Central memory CD8-positive, alpha-beta T cell (primary cell): ENCODE measurements around the gene MNS1.
"Not testable (repeated sequence)": the region's sequence is repeated elsewhere in the genome, so short reads cannot be mapped to it uniquely, and the experiment has no call there.

Experiments
- ATAC-seq: fragments of 150-1000 bp; cut with Tn5 transposase; replicated peaks from 2 replicates; pipeline ENCODE4 v1.10.0; 2022; ENCODE audit warnings: mild to moderate bottlenecking, moderate FRiP score, moderate number of reproducible peaks; ENCODE audit not compliant: poor library complexity, severe bottlenecking; ENCODE audit errors: extremely low read depth
- DNase-seq, 2 donors: peaks; one replicate each; pipeline ENCODE4 v3.0.0; 2021; ENCODE audit warnings: low spot score in 2 of 2
- H3K27ac Mint-ChIP-seq: one replicate; pipeline ENCODE4 v1.8.0; 2022; ENCODE audit warnings: low read depth, mild to moderate bottlenecking, moderate library complexity, mixed read lengths
- H3K27me3 Mint-ChIP-seq: one replicate; pipeline ENCODE4 v1.8.0; 2022; ENCODE audit warnings: mixed read lengths
- H3K36me3 Mint-ChIP-seq: one replicate; pipeline ENCODE4 v1.8.0; 2022; ENCODE audit warnings: mild to moderate bottlenecking, moderate library complexity, mixed read lengths; ENCODE audit not compliant: insufficient read depth
- H3K4me1 Mint-ChIP-seq: one replicate; pipeline ENCODE4 v1.8.0; 2022; ENCODE audit warnings: mixed read lengths
- H3K4me3 Mint-ChIP-seq: one replicate; pipeline ENCODE4 v1.8.0; 2022; ENCODE audit warnings: mild to moderate bottlenecking, moderate library complexity, mixed read lengths
- H3K9me3 Mint-ChIP-seq: one replicate; pipeline ENCODE4 v1.8.0; 2022; ENCODE audit warnings: mixed read lengths

The MNS1 gene

GRCh38 chr15:56464893-56465520, at the start of gene MNS1:
Gene MNS1 (minus strand): TSS chr15:56465137. CDS start chr15:56464972, 165 bp downstream.
- H3K27me3 Mint-ChIP-seq: peaks cover 37% of the 10 kb centered on the region
- H3K27ac Mint-ChIP-seq: peak within 1 kb of the TSS; percentile 87
- H3K4me1 Mint-ChIP-seq: peaks cover 17% of the 10 kb centered on the region
- ATAC-seq (peak; percentile 84), DNase-seq (peak; percentile 28 to 55)
- H3K36me3 Mint-ChIP-seq: peaks cover 2% of the 10 kb centered on the region
- no peaks in the 10 kb centered on the region for H3K9me3 Mint-ChIP-seq
- H3K4me3 Mint-ChIP-seq: peak within 1 kb of the TSS; percentile 71

DNA sequence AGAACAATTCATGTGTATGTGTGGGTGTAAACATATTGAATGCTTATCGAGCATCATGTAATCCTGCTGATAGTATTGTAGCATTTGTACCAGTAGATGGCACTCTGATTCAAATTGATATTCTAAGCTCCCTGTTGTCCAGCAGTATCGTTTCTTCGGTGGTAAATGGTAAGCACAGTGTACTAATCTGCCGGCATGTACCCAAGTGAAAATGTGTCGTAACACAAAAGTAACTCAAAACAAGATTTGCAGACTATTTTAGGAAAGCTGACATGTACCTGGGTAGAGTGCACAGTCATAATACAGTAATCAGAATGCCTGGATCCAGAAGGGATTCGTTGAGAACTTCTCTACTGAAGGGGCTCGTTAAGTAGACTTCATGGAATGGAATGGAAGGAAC, 31.7 kb upstream of the MNS1 start:
- H3K27me3 Mint-ChIP-seq: peaks cover 62% of the 10 kb centered on the region
- H3K4me3 Mint-ChIP-seq: no peak overlapping the region
- no peak overlapping the region for H3K27ac Mint-ChIP-seq
- ATAC-seq: peak; percentile 46
- DNase-seq: no peak
- H3K4me1 Mint-ChIP-seq: no peaks in the 10 kb centered on the region
- H3K36me3 Mint-ChIP-seq: no peaks in the 10 kb centered on the region
- H3K9me3 Mint-ChIP-seq: no peaks in the 10 kb centered on the region

- Mint-ChIP-seq H3K9me3 (no peaks in the 10 kb centered on the region), H3K27ac (no peak overlapping the region), H3K27me3 (peaks cover 51% of the 10 kb centered on the region), H3K36me3 (no peaks in the 10 kb centered on the region), H3K4me3 (no peak overlapping the region), H3K4me1 (no peaks in the 10 kb centered on the region)
- DNase-seq (no peak), ATAC-seq (no peak)
These were observed 30.6 kb upstream of the MNS1 start for GRCh38 chr15:56495533-56495932.

- no peaks in the 10 kb centered on the region for H3K4me1 Mint-ChIP-seq
- no peak overlapping the region for H3K4me3 Mint-ChIP-seq
- no peak overlapping the region for H3K27ac Mint-ChIP-seq
- ATAC-seq: no peak
- H3K27me3 Mint-ChIP-seq: peaks cover 46% of the 10 kb centered on the region
- no peak for DNase-seq
- no peaks in the 10 kb centered on the region for H3K9me3 Mint-ChIP-seq
- no peaks in the 10 kb centered on the region for H3K36me3 Mint-ChIP-seq
These were observed 30.1 kb upstream of the MNS1 start for GRCh38 chr15:56495053-56495452.

GRCh38 chr15:56492791-56493555, 28.0 kb upstream of the MNS1 start:
- no peak overlapping the region for H3K4me3 Mint-ChIP-seq

GRCh38 chr15:56492236-56492635, 27.3 kb upstream of the MNS1 start:
- Mint-ChIP-seq H3K27me3 (peaks cover 28% of the 10 kb centered on the region), H3K27ac (no peak overlapping the region), H3K4me3 (no peak overlapping the region), H3K4me1 (no peaks in the 10 kb centered on the region), H3K36me3 (no peaks in the 10 kb centered on the region), H3K9me3 (no peaks in the 10 kb centered on the region)
- DNase-seq (no peak), ATAC-seq (no peak)

More at GRCh38 chr15:56492791-56493555, 28.0 kb upstream of the MNS1 start:
- H3K9me3 Mint-ChIP-seq: no peaks in the 10 kb centered on the region
- DNase-seq (no peak), ATAC-seq (no peak)
- H3K4me1 Mint-ChIP-seq: no peaks in the 10 kb centered on the region
- peaks cover 30% of the 10 kb centered on the region for H3K27me3 Mint-ChIP-seq
- H3K36me3 Mint-ChIP-seq: no peaks in the 10 kb centered on the region
- no peak overlapping the region for H3K27ac Mint-ChIP-seq

- H3K9me3 Mint-ChIP-seq: no peaks in the 10 kb centered on the region
- no peaks in the 10 kb centered on the region for H3K4me1 Mint-ChIP-seq
- DNase-seq (peak in 1 of 2 donors; percentile 35), ATAC-seq (peak; percentile 36)
- H3K4me3 Mint-ChIP-seq: no peak overlapping the region
- no peak overlapping the region for H3K27ac Mint-ChIP-seq
- H3K27me3 Mint-ChIP-seq: peaks cover 19% of the 10 kb centered on the region
- no peaks in the 10 kb centered on the region for H3K36me3 Mint-ChIP-seq
These were observed 26.3 kb upstream of the MNS1 start for GRCh38 chr15:56491110-56491722.

DNA sequence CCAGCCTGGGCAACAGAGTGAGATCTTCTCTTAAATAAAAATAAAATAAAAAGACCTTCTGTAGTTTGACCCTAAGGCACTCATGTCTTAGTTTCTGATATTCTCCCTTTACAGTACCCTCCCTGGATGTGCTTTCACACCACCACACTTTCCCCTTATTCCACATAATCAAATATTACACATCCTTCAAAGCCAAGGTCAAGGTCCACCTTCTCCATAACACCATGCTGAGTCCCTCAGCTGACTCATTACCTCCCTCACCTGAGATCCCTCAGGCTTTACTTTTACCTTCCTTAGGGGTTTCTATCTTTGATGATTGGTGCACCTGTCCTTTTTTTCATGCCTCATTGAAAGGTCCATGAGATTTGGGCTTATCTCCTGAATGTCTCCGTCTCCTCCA, 25.5 kb upstream of the MNS1 start:
- Mint-ChIP-seq H3K9me3 (no peaks in the 10 kb centered on the region), H3K4me3 (no peak overlapping the region), H3K4me1 (no peaks in the 10 kb centered on the region), H3K27me3 (peaks cover 19% of the 10 kb centered on the region), H3K27ac (no peak overlapping the region), H3K36me3 (no peaks in the 10 kb centered on the region)
- DNase-seq: no peak
- ATAC-seq: no peak

GRCh38 chr15:56486206-56486605, 21.3 kb upstream of the MNS1 start:
- not testable (repeated sequence) for H3K36me3 Mint-ChIP-seq, H3K4me1 Mint-ChIP-seq, ATAC-seq, DNase-seq, H3K9me3 Mint-ChIP-seq, H3K27me3 Mint-ChIP-seq, H3K27ac Mint-ChIP-seq, H3K4me3 Mint-ChIP-seq

GRCh38 chr15:56485426-56485825, 20.5 kb upstream of the MNS1 start:
- not testable (repeated sequence) for H3K4me3 Mint-ChIP-seq, H3K9me3 Mint-ChIP-seq, H3K27ac Mint-ChIP-seq, H3K4me1 Mint-ChIP-seq, H3K27me3 Mint-ChIP-seq, ATAC-seq, DNase-seq, H3K36me3 Mint-ChIP-seq

DNA sequence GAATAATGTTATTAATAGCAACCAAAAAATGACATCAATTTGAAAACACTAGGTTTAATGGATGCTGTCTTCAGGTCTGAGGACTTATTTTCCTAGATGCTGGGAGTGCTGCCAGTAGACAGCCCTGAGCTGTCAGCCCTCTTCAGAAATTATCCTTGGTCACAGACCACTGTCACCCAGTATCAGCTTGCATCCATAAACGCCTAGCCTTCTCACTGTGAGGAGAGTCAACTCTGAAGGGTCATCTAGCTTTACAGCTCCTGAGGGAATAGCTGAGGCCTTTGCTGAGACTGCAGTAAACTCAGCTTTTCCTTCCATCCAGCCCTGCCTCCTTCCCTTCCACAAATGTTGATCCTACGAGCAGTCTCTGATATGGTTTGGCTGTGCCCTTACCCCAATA, 19.4 kb upstream of the MNS1 start:
- peaks cover 5% of the 10 kb centered on the region for H3K27me3 Mint-ChIP-seq
- ATAC-seq: no peak
- no peak for DNase-seq
- H3K9me3 Mint-ChIP-seq: peaks cover 4% of the 10 kb centered on the region
- no peaks in the 10 kb centered on the region for H3K4me1 Mint-ChIP-seq
- H3K4me3 Mint-ChIP-seq: no peak overlapping the region
- no peaks in the 10 kb centered on the region for H3K36me3 Mint-ChIP-seq
- no peak overlapping the region for H3K27ac Mint-ChIP-seq

DNA sequence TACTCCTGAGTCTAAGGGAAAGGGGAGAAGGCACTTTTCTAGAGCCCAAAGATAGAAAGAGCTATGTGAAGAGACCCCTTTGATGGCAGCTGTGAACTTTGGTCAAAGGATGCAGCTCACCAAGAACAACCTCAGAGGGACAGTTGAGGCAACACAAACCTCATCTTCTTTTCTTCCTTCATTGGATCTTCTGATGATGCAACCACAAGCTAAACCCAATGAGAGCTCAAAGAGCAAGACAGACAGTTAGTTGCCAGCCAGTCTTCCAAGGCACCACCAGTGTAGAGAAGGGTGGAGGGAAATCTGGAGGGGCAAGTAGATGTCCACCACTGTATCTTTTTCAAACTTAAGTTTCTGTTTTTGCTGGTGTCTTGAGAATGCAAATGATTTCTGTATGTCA, 10.4 kb upstream of the MNS1 start:
- no peak overlapping the region for H3K27ac Mint-ChIP-seq
- ATAC-seq: no peak
- no peaks in the 10 kb centered on the region for H3K4me1 Mint-ChIP-seq
- peaks cover 15% of the 10 kb centered on the region for H3K27me3 Mint-ChIP-seq
- H3K9me3 Mint-ChIP-seq: peaks cover 5% of the 10 kb centered on the region
- DNase-seq: no peak
- no peak overlapping the region for H3K4me3 Mint-ChIP-seq
- no peaks in the 10 kb centered on the region for H3K36me3 Mint-ChIP-seq

GRCh38 chr15:56473017-56473416, 8.1 kb upstream of the MNS1 start:
- peaks cover 9% of the 10 kb centered on the region for H3K4me1 Mint-ChIP-seq
- no peaks in the 10 kb centered on the region for H3K27me3 Mint-ChIP-seq
- H3K9me3 Mint-ChIP-seq: no peaks in the 10 kb centered on the region
- DNase-seq: no peak
- no peak for ATAC-seq
- H3K4me3 Mint-ChIP-seq: no peak overlapping the region
- H3K27ac Mint-ChIP-seq: no peak overlapping the region
- no peaks in the 10 kb centered on the region for H3K36me3 Mint-ChIP-seq
